GM12891 (cell line): ENCODE results near the gene ROBO1.

Experiments used
- PAX5 ChIP-seq: IDR thresholded peaks from 2 replicates; pipeline ENCODE4 v1.6.1; 2011; ENCODE audit warnings: low read length, moderate library complexity, mild to moderate bottlenecking; ENCODE audit not compliant: insufficient read depth, severe bottlenecking
- POLR2A ChIP-seq: IDR thresholded peaks from 2 replicates; pipeline ENCODE4 v1.6.1; 2011; ENCODE audit warnings: low read depth, low read length, control low read depth
- POLR2AphosphoS5 ChIP-seq: IDR thresholded peaks from 2 replicates; pipeline ENCODE4 v1.6.1; 2011; ENCODE audit warnings: low read depth, low read length, control low read depth

GRCh38 chr3:78687520-78687919 is 1080.3 kb downstream of the ROBO1 start:
- TF ChIP-seq POLR2AphosphoS5: no peak
- no peak for TF ChIP-seq PAX5
- TF ChIP-seq POLR2A: no peak
